Mucosa of descending colon (tissue), 3 donors: ENCODE measurements around the gene STAU1. TPM values are rescaled to one million over a fixed set of nuclear protein-coding genes. Genes with fewer than 3 reads are reported as not detected.

Experiments used
- ATAC-seq: fragments of 200-7000 bp; cut with Tn5 transposase; one replicate; pipeline ENCODE4 v1.9.1; 2020; ENCODE audit warnings: mild to moderate bottlenecking, moderate library complexity
- DNase-seq, 3 donors: peaks; one replicate each; pipeline ENCODE4 v3.0.0-alpha.2; 2020
- H3K36me3 ChIP-seq: fragments of 200-600 bp; one replicate; pipeline ENCODE4 v1.8.0; 2021; ENCODE audit warnings: low read depth, mild to moderate bottlenecking
- H3K4me1 ChIP-seq: fragments of 200-600 bp; one replicate; pipeline ENCODE4 v1.8.0; 2021; ENCODE audit warnings: low read depth, mild to moderate bottlenecking
- H3K4me3 ChIP-seq: fragments of 200-600 bp; one replicate; pipeline ENCODE4 v1.8.0; 2021; ENCODE audit warnings: mild to moderate bottlenecking
- H3K9me3 ChIP-seq: fragments of 200-600 bp; one replicate; pipeline ENCODE4 v1.8.0; 2021; ENCODE audit warnings: mild to moderate bottlenecking
- CTCF ChIP-seq: fragments of 200-600 bp; IDR thresholded peaks from one replicate; pipeline ENCODE4 v1.8.0; 2022; ENCODE audit warnings: antibody characterized with exemption, mild to moderate bottlenecking
- intact Hi-C, 2 donors: fragments of 100-400 bp; cut with DNase I in 1 of 2; cut with micrococcal nuclease in 1 of 2; formaldehyde crosslinking; loops; one replicate each; pipeline versions ENCODE4 v1.11.0 to v1.11.1; 2022; cut with DNase I, micrococcal nuclease
- total RNA-seq, 3 donors: library from RNA; stranded (reverse); fragmentation: NEBNext Ultra II Directional in 2 of 3; extraction: Animal tissue kit (Norgen Biotek cat#: 25700) in 2 of 3; gene quantifications; one replicate each; pipeline versions ENCODE4 v1.2.1 to v1.2.4, GENCODE V29; 2021 to 2023
- donor health status: DM: no; HTN: no; CAD: no; lungs with moderate emphysema.
- donor health status: DM: no; HTN: no; CAD: no.
- donor health status: DM: no; HTN: yes; CAD: no.

The STAU1 gene
- total RNA-seq, 3 donors from 2014 or later = 83.8 to 95.7 (median 91.0) TPM

DNA sequence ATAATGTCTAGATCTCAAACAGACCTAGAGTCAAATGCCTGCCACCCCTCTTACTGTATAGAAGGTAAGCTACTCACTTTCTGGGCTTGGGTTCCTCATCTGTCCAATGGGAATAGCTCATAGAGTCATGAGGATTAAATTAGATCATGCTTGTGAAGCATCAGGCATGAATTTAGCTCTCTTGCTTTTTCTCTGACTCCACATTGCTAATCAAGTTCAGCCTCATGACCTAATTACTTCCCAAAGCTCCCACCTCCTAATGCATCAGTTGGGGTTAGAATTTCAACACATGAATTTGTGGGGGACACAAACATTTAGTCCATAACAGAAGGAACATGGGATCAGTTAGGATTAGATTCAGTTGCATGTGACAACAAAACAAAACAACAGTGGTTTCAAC lies 26.4 kb upstream of the STAU1 start:
- ATAC-seq (no peak), DNase-seq (no peak)
- Histone ChIP-seq H3K4me1 (no peaks in the 10 kb centered on the region), H3K36me3 (no peaks in the 10 kb centered on the region), H3K4me3 (no peak overlapping the region), H3K9me3 (peaks cover 4% of the 10 kb centered on the region)
- TF ChIP-seq CTCF = no peak
- intact Hi-C loops = no loop called here

GRCh38 chr20:49210757-49211110 lies 22.6 kb upstream of the STAU1 start:
- DNase-seq (no peak), ATAC-seq (no peak)
- Histone ChIP-seq H3K9me3 (peaks cover 4% of the 10 kb centered on the region), H3K36me3 (no peaks in the 10 kb centered on the region), H3K4me1 (no peaks in the 10 kb centered on the region), H3K4me3 (no peak overlapping the region)
- intact Hi-C loops = no loop called here
- no peak for TF ChIP-seq CTCF

- intact Hi-C loops = no loop called here
- H3K9me3 ChIP-seq = peaks cover 4% of the 10 kb centered on the region
- no peak overlapping the region for H3K4me3 ChIP-seq
- no peak for ATAC-seq
- DNase-seq = no peak
- H3K36me3 ChIP-seq = no peaks in the 10 kb centered on the region
- TF ChIP-seq CTCF = no peak
- H3K4me1 ChIP-seq = no peaks in the 10 kb centered on the region
These were observed 22.1 kb upstream of the STAU1 start for GRCh38 chr20:49210101-49210756.

- no peaks in the 10 kb centered on the region for H3K36me3 ChIP-seq
- ATAC-seq (peak; percentile 29), DNase-seq (no peak)
- no peak overlapping the region for H3K4me3 ChIP-seq
- no peaks in the 10 kb centered on the region for H3K4me1 ChIP-seq
- intact Hi-C loops = no loop called here
- peaks cover 4% of the 10 kb centered on the region for H3K9me3 ChIP-seq
- no peak for TF ChIP-seq CTCF
These were observed 18.9 kb upstream of the STAU1 start for GRCh38 chr20:49207076-49207475.

DNA sequence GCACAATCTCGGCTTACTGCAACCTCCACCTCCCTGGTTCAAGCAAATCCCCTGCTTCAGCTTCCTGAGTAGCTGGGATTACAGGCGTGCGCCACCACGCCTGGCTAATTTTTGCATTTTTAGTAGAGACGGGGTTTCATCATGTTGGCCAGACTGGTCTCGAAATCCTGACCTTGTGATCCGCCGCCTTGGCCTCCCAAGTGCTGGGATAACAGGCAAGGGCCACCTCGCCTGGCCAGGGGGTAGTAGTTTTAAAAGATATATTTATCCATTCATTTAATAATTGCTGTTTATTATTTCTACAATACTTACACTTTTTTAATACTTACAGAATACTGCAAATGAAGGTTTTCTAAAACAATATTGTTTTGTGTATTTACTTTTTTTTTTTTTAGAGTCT lies 15.6 kb upstream of the STAU1 start:
- Histone ChIP-seq H3K4me3 (no peak overlapping the region), H3K4me1 (no peaks in the 10 kb centered on the region), H3K36me3 (no peaks in the 10 kb centered on the region), H3K9me3 (no peaks in the 10 kb centered on the region)
- intact Hi-C loops = no loop called here
- TF ChIP-seq CTCF = no peak
- DNase-seq (no peak), ATAC-seq (no peak)

DNA sequence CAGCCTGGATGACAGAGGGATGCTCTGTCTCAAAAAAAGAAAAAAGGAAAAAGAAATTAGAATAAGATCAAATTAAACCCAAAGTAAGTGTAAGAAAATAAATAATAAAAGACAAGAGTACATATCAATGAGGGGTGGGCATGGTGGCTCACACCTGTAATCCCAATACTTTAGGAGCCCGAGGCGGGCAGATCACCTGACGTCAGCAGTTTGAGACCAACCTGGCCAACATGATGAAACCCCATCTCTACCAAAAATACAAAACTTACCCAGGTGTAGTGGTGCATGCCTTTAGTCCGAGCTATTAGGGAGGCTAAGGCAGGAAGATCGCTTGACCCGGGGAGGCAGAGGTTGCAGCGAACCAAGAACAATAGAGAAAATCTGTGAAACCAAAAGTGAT lies 14.9 kb upstream of the STAU1 start:
- intact Hi-C loops = no loop called here
- DNase-seq (no peak), ATAC-seq (no peak)

More for the DNA sequence above, 14.9 kb upstream of the STAU1 start:
- Histone ChIP-seq H3K9me3 (no peaks in the 10 kb centered on the region), H3K4me3 (no peak overlapping the region), H3K4me1 (no peaks in the 10 kb centered on the region), H3K36me3 (no peaks in the 10 kb centered on the region)
- TF ChIP-seq CTCF = no peak
